Thyroid gland (tissue), 4 donors: ENCODE data around the gene NAV3. TPM values are rescaled to one million over a fixed set of nuclear protein-coding genes. Genes with fewer than 3 reads are reported as not detected.
A peak's percentile ranks its signal among the peaks of the same experiment; 100 is the strongest.

ENCODE experiments used
- DNase-seq, 2 donors: peaks; one replicate each; pipeline ENCODE4 v3.0.0-alpha.2; 2019
- H3K27ac ChIP-seq, 3 donors: fragments of 200-600 bp; sonication (generic); 1 replicate in 2 of 3; 2 replicates in 1 of 3; pipeline ENCODE4 v1.5.1; 2016 to 2019; ENCODE audit warnings: mild to moderate bottlenecking in 1 of 3, moderate library complexity in 1 of 3
- H3K27me3 ChIP-seq: fragments of 200-600 bp; sonication (generic); one replicate; pipeline ENCODE4 v1.5.1; 2019
- H3K36me3 ChIP-seq, 2 donors: fragments of 200-600 bp; sonication (generic); one replicate each; pipeline ENCODE4 v1.5.1; 2016 to 2019
- H3K4me1 ChIP-seq, 2 donors: fragments of 200-600 bp; sonication (generic); one replicate each; pipeline ENCODE4 v1.5.1; 2017 to 2019
- H3K4me3 ChIP-seq, 3 donors: fragments of 200-600 bp; sonication (generic); replicated peaks in 1 of 3; 1 replicate in 2 of 3; 2 replicates in 1 of 3; pipeline ENCODE4 v1.5.1; 2016; ENCODE audit warnings: mild to moderate bottlenecking in 1 of 3
- H3K9me3 ChIP-seq: fragments of 200-600 bp; sonication (generic); one replicate; pipeline ENCODE4 v1.5.1; 2017
- CTCF ChIP-seq, 6 experiments: fragments of 200-600 bp in 3 of 6; fragments of 450-650 bp in 3 of 6; sonication (generic) in 3 of 6; IDR thresholded peaks; one replicate each; pipeline ENCODE4 v1.5.1; 2016 to 2019; ENCODE audit warnings: antibody characterized with exemption in 6 of 6, mild to moderate bottlenecking in 2 of 6, inconsistent platforms in 1 of 6, moderate library complexity in 1 of 6
- POLR2A ChIP-seq, 2 donors: fragments of 450-650 bp; IDR thresholded peaks; one replicate each; pipeline ENCODE4 v1.6.1; 2017; ENCODE audit warnings: antibody characterized with exemption in 2 of 2, mild to moderate bottlenecking in 2 of 2, moderate library complexity in 1 of 2
- WGBS, 2 donors: methylation state at CpG; one replicate each; pipeline ENCODE4 v1.1.5; 2017; 5-methylcytosine and 5-hydroxymethylcytosine counted together
- intact Hi-C: fragments of 100-400 bp; cut with DNase I; formaldehyde crosslinking; loops from one replicate; pipeline ENCODE4 v1.15.1; 2023
- total RNA-seq, 4 donors: library from RNA; depleted of rRNA; stranded (reverse); fragments of >200 nt; gene quantifications; one replicate each; pipeline ENCODE4 v1.2.3, GENCODE V29; 2016

Gene NAV3
- total RNA-seq, 4 donors from 2014 or later: 5.7 to 21.9 (median 7.6) TPM

GRCh38 chr12:78240827-78241226, 410.1 kb downstream of the NAV3 start:
- no peak for DNase-seq
- H3K4me1 ChIP-seq: no peaks in the 10 kb centered on the region
- no peaks in the 10 kb centered on the region for H3K27me3 ChIP-seq
- 15 to 25% methylated on average over 1 of the region's 1 CpG for WGBS, 2 donors
- TF ChIP-seq POLR2A (IDR thresholded peaks at IDR 0.05): no peak
- TF ChIP-seq CTCF (IDR thresholded peaks at IDR 0.05): no peak
- no peak overlapping the region for H3K27ac ChIP-seq
- intact Hi-C loops: no loop called here
- no peak overlapping the region for H3K4me3 ChIP-seq
- H3K36me3 ChIP-seq: no peaks in the 10 kb centered on the region
- no peaks in the 10 kb centered on the region for H3K9me3 ChIP-seq

GRCh38 chr12:78241446-78241845, 410.8 kb downstream of the NAV3 start:
- TF ChIP-seq POLR2A (IDR thresholded peaks at IDR 0.05): no peak
- TF ChIP-seq CTCF (IDR thresholded peaks at IDR 0.05): no peak
- intact Hi-C loops: no loop called here
- Histone ChIP-seq H3K27me3 (no peaks in the 10 kb centered on the region), H3K4me3 (no peak overlapping the region), H3K27ac (no peak overlapping the region), H3K9me3 (no peaks in the 10 kb centered on the region), H3K4me1 (no peaks in the 10 kb centered on the region), H3K36me3 (no peaks in the 10 kb centered on the region)
- 25 to 46% methylated on average over 6 of the region's 6 CpGs for WGBS, 2 donors
- DNase-seq: peak; percentile 2 to 3

GRCh38 chr12:78244916-78245507, 414.3 kb downstream of the NAV3 start:
- TF ChIP-seq CTCF (IDR thresholded peaks at IDR 0.05) (no peak), POLR2A (IDR thresholded peaks at IDR 0.05) (no peak)
- 35 to 55% methylated on average over 2 of the region's 2 CpGs for WGBS, 2 donors
- H3K9me3 ChIP-seq: no peaks in the 10 kb centered on the region
- no peak overlapping the region for H3K27ac ChIP-seq
- no peaks in the 10 kb centered on the region for H3K4me1 ChIP-seq
- intact Hi-C loops: no loop called here
- no peaks in the 10 kb centered on the region for H3K36me3 ChIP-seq
- H3K27me3 ChIP-seq: no peaks in the 10 kb centered on the region
- no peak overlapping the region for H3K4me3 ChIP-seq
- no peak for DNase-seq

GRCh38 chr12:78248321-78248720, 417.6 kb downstream of the NAV3 start:
- intact Hi-C loops: no loop called here

More at GRCh38 chr12:78248321-78248720, 417.6 kb downstream of the NAV3 start:
- Histone ChIP-seq H3K27me3 (no peaks in the 10 kb centered on the region), H3K27ac (no peak overlapping the region), H3K4me3 (no peak overlapping the region), H3K4me1 (no peaks in the 10 kb centered on the region), H3K9me3 (no peaks in the 10 kb centered on the region), H3K36me3 (no peaks in the 10 kb centered on the region)
- DNase-seq: no peak
- 67 to 71% methylated on average over 1 of the region's 1 CpG for WGBS, 2 donors
- no peak for TF ChIP-seq CTCF (IDR thresholded peaks at IDR 0.05)
- no peak for TF ChIP-seq POLR2A (IDR thresholded peaks at IDR 0.05)
